ENCODE measurements around the gene ARHGAP9. TPM values are rescaled to one million over a fixed set of nuclear protein-coding genes. Genes with fewer than 3 reads are reported as not detected.

ARHGAP9 gene
- total RNA-seq, 2 donors from 2014 or later, result 1.3 to 1.6 TPM

DNA sequence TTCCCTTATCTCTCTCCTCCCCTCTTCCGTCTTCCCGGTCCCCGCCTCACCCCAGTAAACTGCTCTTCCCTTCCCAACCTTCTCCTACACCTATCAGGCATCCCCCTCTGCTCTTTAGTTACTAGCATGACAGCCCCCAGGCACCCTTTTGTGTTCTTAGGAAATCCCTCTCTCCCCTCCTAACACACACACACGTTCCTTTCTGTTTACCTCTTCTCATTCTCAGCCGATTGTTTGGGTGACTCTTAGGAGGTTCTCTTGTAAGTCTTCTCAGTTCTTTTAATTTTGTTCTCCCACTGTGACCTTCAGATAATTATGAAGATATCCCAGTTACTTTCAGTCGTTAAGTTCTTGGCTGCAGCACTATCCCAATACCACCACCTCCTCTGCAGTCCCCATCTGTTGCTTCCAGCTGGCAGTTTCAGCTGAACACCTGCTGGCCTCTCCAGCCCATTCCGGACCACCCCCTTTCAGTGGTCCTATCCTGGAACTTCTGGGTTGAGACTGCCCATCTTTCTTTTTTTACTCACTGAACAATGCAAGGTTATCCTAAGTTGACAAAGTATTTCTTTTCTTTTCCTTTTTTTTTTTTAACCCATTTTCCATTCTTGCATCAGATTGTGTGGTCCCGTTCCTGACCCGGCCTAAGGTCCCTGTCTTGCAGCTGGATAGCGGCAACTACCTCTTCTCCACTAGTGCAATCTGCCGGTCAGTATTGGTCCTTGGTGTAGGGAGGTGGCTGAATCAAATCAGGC lies 8.9 kb upstream of the ARHGAP9 start:
- 18 to 31% methylated on average over 6 to 11 of the region's 11 CpGs for WGBS, 2 experiments (ENCODE audit: insufficient coverage in 1 of 2, insufficient read length in 1 of 2)

DNA sequence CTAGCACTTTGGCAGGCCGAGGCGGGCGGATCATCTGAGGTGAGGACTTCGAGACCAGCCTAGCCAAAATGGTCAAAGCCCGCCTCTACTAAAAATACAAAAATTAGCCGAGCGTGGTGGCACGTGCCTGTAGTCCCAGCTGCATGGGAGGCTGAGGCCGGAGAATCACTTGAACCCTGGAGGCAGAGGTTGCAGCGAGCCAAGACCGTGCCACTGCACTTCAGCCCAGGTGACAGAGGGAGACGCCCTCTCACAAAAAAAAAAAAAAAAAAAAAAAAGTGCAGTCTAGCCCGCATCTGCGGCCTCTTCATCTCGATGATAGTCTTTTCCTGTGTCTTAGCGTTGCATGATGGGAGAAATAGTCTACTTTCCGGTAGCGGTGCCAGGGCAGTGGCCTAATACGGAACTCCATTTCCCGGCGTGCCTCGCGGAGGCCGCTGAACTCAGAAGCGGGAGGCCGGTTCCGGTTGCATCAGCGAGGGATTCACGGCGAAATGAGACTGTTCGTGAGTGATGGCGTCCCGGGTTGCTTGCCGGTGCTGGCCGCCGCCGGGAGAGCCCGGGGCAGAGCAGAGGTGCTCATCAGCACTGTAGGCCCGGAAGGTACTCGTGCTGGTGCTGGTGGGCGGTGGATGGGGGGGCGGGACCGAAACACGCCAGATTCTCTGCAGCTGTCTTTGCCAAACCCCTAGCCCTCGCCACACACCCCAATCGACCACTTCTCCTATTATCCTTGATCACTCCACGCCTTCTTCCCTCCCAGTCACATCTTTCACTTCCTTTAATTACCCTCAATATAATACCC lies 8.1 kb upstream of the ARHGAP9 start, which contains the start of gene MARS1:
Gene MARS1, plus strand, starts transcription at position 472 of the 805 bp plus-strand sequence. Its CDS starts 23 bp downstream, at position 495.
- Mint-ChIP-seq H3K9me3 (peaks cover under 1% of the 10 kb centered on the region), H3K27ac (peak within 1 kb of the TSS; percentile 95), H3K4me1 (peaks cover 19% of the 10 kb centered on the region), H3K36me3 (ENCODE audit: low read depth) (peaks cover 39% of the 10 kb centered on the region), H3K27me3 (ENCODE audit: insufficient read depth) (no peaks in the 10 kb centered on the region), H3K4me3 (peak within 1 kb of the TSS; percentile 98)
- no peaks in the 10 kb centered on the region for H3K9me3 ChIP-seq (ENCODE audit: control insufficient read depth, low read length)
- TF ChIP-seq, protein P1, sequence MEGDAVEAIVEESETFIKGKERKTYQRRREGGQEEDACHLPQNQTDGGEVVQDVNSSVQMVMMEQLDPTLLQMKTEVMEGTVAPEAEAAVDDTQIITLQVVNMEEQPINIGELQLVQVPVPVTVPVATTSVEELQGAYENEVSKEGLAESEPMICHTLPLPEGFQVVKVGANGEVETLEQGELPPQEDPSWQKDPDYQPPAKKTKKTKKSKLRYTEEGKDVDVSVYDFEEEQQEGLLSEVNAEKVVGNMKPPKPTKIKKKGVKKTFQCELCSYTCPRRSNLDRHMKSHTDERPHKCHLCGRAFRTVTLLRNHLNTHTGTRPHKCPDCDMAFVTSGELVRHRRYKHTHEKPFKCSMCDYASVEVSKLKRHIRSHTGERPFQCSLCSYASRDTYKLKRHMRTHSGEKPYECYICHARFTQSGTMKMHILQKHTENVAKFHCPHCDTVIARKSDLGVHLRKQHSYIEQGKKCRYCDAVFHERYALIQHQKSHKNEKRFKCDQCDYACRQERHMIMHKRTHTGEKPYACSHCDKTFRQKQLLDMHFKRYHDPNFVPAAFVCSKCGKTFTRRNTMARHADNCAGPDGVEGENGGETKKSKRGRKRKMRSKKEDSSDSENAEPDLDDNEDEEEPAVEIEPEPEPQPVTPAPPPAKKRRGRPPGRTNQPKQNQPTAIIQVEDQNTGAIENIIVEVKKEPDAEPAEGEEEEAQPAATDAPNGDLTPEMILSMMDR (conservative IDR thresholded peaks at IDR 0.05), result no peak
- H3K27ac ChIP-seq (ENCODE audit: low read depth, low read length), result peak within 1 kb of the TSS; percentile 94
- H3K36me3 ChIP-seq (ENCODE audit: control insufficient read depth, insufficient read depth, low read length), result peaks cover 36% of the 10 kb centered on the region
- no peaks in the 10 kb centered on the region for H3K4me1 ChIP-seq (ENCODE audit: control insufficient read depth, insufficient read depth, low read length)
- H3K4me3 ChIP-seq (ENCODE audit: low read length), result peak within 1 kb of the TSS; percentile 99
- peak within 1 kb of the TSS; percentile 90 for H3K9ac ChIP-seq (ENCODE audit: extremely low read depth, low read length, poor library complexity, severe bottlenecking)
- peak; percentile 99 for DNase-seq
- no peaks in the 10 kb centered on the region for H3K27me3 ChIP-seq (ENCODE audit: control insufficient read depth, insufficient read depth, low read length, poor library complexity, severe bottlenecking)
- 17 to 19% methylated on average over 30 to 47 of the region's 47 CpGs for WGBS, 2 experiments (ENCODE audit: insufficient coverage in 1 of 2, insufficient read length in 1 of 2)

More for the DNA sequence above, 8.9 kb upstream of the ARHGAP9 start:
- Mint-ChIP-seq H3K4me3 (peak overlapping the region; percentile 98), H3K27ac (peak overlapping the region; percentile 95), H3K4me1 (peaks cover 14% of the 10 kb centered on the region), H3K27me3 (ENCODE audit: insufficient read depth) (no peaks in the 10 kb centered on the region), H3K9me3 (peaks cover 2% of the 10 kb centered on the region), H3K36me3 (ENCODE audit: low read depth) (peaks cover 41% of the 10 kb centered on the region)
- no peaks in the 10 kb centered on the region for H3K27me3 ChIP-seq (ENCODE audit: control insufficient read depth, insufficient read depth, low read length, poor library complexity, severe bottlenecking)
- H3K9me3 ChIP-seq (ENCODE audit: control insufficient read depth, low read length), result no peaks in the 10 kb centered on the region
- TF ChIP-seq, protein P1 (conservative IDR thresholded peaks at IDR 0.05), result no peak
- peak overlapping the region; percentile 90 for H3K9ac ChIP-seq (ENCODE audit: extremely low read depth, low read length, poor library complexity, severe bottlenecking)
- peak; percentile 56 for DNase-seq
- H3K4me3 ChIP-seq (ENCODE audit: low read length), result peak overlapping the region; percentile 99
- H3K36me3 ChIP-seq (ENCODE audit: control insufficient read depth, insufficient read depth, low read length), result peaks cover 40% of the 10 kb centered on the region
- H3K27ac ChIP-seq (ENCODE audit: low read depth, low read length), result peak overlapping the region; percentile 94
- H3K4me1 ChIP-seq (ENCODE audit: control insufficient read depth, insufficient read depth, low read length), result no peaks in the 10 kb centered on the region

DNA sequence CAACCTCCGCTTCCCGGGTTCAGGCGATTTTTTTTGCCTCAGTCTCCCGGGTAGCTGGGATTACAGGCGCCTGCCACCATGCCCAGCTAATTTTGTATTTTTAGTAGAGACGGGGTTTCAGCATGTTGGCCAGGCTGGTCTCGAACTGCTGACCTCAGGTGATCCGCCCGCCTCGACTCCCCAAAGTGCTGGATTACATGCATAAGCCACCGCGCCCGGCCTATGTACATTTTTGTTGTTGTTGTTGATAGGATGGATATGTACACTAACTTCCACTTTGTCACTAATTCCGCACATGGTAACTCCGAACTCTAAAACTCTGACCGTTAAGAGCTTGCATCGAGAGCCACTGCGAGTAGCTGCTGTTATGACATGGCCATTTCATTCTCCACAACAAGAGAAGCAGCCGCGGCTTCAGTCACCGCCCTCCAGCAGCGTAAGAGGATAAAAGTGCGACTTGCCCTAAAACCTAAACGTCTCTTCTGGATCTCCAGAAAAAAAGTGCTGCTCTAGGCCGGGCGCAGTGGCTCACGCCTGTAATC lies 7.5 kb upstream of the ARHGAP9 start:
- H3K4me3 ChIP-seq (ENCODE audit: low read length), result peak overlapping the region; percentile 99
- DNase-seq, result no peak
- WGBS, 2 experiments (ENCODE audit: insufficient coverage in 1 of 2, insufficient read length in 1 of 2), result 94 to 96% methylated on average over 18 to 27 of the region's 27 CpGs

More for the DNA sequence above, 7.5 kb upstream of the ARHGAP9 start:
- Mint-ChIP-seq H3K27me3 (ENCODE audit: insufficient read depth) (no peaks in the 10 kb centered on the region), H3K4me1 (peaks cover 19% of the 10 kb centered on the region), H3K27ac (peak overlapping the region; percentile 55), H3K36me3 (ENCODE audit: low read depth) (peaks cover 33% of the 10 kb centered on the region), H3K9me3 (no peaks in the 10 kb centered on the region), H3K4me3 (peak overlapping the region; percentile 98)
- H3K36me3 ChIP-seq (ENCODE audit: control insufficient read depth, insufficient read depth, low read length), result peaks cover 31% of the 10 kb centered on the region
- H3K9ac ChIP-seq (ENCODE audit: extremely low read depth, low read length, poor library complexity, severe bottlenecking), result no peak overlapping the region
- H3K9me3 ChIP-seq (ENCODE audit: control insufficient read depth, low read length), result no peaks in the 10 kb centered on the region
- TF ChIP-seq, protein P1 (conservative IDR thresholded peaks at IDR 0.05), result no peak
- H3K4me1 ChIP-seq (ENCODE audit: control insufficient read depth, insufficient read depth, low read length), result no peaks in the 10 kb centered on the region
- no peak overlapping the region for H3K27ac ChIP-seq (ENCODE audit: low read depth, low read length)
- no peaks in the 10 kb centered on the region for H3K27me3 ChIP-seq (ENCODE audit: control insufficient read depth, insufficient read depth, low read length, poor library complexity, severe bottlenecking)

Data from endodermal cell (in vitro differentiated cells).